Measurements from ENCODE around the gene TMEM35B.

DNA sequence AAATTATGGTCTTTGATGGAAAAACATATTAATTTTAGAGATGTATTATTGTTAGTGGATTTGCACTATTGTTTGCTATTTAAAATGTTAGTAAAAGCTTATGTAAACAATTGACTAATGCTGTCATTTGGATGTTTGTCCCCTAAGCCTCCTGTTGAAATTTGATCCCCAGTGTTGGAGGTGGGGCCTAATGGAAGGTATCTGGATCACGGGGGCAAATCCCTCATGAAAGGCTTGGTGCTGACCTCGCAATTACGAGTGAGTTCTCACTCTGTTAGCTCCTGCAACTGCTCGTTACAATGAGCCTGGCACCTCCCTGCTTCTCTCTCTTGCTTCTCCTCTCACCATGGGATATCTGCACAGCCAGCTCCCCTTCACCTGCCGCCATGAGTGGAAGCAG lies 14.3 kb downstream of the TMEM35B start:
- no peak for TF ChIP-seq EZH2phosphoT487 (IDR thresholded peaks at IDR 0.05; ENCODE audit: borderline replicate concordance, low read length)
- TF ChIP-seq, protein P1, sequence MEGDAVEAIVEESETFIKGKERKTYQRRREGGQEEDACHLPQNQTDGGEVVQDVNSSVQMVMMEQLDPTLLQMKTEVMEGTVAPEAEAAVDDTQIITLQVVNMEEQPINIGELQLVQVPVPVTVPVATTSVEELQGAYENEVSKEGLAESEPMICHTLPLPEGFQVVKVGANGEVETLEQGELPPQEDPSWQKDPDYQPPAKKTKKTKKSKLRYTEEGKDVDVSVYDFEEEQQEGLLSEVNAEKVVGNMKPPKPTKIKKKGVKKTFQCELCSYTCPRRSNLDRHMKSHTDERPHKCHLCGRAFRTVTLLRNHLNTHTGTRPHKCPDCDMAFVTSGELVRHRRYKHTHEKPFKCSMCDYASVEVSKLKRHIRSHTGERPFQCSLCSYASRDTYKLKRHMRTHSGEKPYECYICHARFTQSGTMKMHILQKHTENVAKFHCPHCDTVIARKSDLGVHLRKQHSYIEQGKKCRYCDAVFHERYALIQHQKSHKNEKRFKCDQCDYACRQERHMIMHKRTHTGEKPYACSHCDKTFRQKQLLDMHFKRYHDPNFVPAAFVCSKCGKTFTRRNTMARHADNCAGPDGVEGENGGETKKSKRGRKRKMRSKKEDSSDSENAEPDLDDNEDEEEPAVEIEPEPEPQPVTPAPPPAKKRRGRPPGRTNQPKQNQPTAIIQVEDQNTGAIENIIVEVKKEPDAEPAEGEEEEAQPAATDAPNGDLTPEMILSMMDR (conservative IDR thresholded peaks at IDR 0.05; ENCODE audit: low read depth, low read length), result no peak
- no peak for TF ChIP-seq EZH2 (IDR thresholded peaks at IDR 0.05; ENCODE audit: low read length, unreplicated experiment)

Measured in PC-3 (cell line).